ENCODE data around the gene KRT33B.
"Not testable (repeated sequence)": the region's sequence is repeated elsewhere in the genome, so short reads cannot be mapped to it uniquely, and the experiment has no call there.

Gene KRT33B

DNA sequence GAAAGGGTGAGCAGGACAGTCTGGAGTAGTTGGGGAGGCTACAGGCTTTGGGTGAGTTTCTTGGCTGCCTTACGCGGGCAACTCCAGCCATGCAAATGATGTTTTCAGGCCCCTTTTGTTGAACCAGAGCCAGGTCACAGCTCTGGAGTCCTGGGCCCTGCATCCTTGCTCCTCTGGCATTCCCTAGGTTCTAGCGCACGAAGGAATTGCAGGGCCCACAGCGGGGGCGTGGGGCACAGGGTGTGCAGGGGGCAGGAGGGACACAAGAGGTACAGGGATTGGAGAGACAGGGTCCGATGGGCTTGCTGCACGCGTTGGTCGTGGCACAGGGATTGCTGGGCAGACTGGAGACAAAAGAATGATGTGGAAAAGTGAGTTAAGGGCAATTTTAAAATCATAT is 24.2 kb upstream of the KRT33B start:
- DNase-seq (ENCODE audit: low read depth): no peak

DNA sequence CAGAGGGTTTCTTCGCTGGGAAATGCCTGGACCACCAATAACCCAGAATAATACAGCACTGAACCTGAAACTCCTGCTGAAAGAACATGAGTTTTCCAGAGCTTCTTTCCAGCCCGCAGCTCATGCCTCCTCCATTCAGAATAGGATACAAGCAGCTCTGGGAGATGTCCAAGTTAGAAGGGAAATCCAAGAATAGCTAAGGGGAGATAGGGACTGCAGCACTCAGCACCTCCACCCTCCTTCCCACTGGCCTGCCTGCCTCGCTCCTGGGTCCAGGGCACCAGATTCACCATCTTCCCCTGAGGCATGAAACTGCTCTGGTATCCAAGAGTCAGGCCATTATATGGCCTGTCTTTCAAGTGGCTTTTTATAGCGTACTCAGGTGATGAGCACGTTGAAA is 23.7 kb upstream of the KRT33B start:
- no peak for DNase-seq (ENCODE audit: low read depth)

DNA sequence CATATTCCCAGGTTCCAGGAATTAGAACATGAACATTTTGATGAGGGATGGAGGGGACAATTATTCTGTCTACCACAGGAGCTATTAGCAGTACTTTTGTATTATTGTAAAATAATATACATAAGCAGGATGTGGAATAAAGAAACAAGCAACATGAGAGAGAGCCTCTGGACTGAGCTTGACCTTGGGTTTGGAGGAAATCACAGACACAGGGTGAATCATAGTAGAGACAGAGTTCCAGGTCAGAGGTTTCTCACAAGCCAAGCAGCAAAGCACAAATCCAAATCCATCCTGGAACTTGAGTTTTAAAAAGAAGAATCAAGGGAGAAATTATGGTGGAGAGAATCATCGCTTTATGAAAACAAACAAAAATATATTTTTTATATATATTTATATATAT is 22.7 kb upstream of the KRT33B start:
- no peak for DNase-seq (ENCODE audit: low read depth)

DNA sequence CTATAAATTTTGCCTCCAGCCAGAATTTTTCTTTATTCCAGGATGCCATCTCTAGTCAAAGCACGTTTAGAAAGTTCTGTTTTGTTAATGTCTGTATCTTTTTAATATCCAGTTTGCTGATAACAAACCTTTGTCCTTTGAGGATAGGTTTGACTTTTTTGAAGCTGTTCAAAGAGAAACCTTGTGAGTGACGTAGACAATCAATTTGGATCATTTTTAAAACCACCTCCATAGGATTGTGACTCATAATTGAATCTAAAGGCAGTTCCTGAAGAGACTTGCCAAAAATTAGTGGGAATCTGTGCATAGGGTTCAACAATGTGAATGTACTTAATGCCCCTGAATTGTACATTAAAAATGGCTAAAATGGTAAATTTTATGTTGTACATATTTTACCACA is 21.9 kb upstream of the KRT33B start:
- no peak for DNase-seq (ENCODE audit: low read depth)

DNA sequence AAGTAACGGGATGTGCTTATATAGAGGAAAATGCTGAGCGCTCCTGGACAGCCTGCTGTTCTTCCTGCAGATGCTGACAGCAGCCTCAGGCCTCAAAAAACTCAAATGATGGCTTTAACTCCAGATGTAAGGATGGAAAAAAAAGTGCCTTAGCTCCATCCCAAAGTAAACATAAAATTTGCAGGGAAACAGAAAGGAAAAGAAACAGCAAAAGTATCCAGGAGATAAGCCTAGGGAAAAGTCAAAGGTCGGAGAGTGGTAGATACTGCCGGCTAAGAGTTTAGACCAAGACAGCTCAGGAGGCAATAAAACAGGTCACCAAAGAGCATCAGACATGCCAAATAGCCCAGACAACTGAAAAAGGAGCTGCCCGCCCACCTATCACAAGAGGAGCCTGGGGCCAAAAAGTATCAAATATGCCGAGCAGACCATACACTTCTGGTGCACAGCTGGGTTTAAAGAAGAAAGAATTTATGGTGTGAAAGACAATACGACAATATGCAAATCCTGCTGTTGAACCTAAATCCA is 20.9 kb upstream of the KRT33B start:
- DNase-seq (ENCODE audit: low read depth): no peak

DNA sequence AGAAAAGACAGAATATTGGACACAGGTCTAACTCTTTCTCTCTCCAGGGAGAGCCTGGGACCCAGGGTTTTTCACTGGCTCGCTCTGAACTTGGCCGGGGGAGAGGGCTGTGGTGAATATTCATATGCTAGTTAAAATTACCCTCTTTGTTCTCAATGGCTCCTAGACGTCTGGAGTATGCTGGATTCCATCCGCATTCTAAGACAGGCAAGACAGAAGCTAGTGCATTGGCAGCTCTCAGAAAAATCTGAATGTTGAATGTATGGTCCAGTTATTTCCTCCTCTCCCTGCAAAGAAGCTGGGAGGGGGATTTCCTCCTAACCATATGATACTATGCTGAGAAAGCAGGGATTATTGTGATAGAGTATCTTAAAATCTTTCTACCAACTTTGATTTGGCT is 18.1 kb upstream of the KRT33B start:
- no peak for DNase-seq (ENCODE audit: low read depth)

DNA sequence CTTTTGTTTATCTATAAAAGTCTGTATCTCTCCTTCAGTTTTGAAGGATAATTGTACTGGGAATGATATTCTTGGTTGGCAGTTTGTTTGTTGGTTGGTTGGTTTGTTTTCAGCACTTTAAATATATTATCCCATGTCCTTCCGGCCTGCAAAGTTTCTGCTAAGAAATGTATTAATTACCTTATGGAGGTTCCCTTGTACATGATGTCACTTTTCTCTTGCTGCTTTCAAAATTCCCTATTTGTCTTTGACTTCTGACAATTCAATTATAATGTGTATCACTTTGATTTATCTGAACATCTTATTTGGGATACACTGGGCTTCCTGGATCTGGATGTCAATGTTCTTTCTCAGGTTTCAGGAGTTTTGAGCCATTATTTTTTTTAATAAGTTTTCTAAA is 16.6 kb upstream of the KRT33B start:
- DNase-seq (ENCODE audit: low read depth): no peak

DNA sequence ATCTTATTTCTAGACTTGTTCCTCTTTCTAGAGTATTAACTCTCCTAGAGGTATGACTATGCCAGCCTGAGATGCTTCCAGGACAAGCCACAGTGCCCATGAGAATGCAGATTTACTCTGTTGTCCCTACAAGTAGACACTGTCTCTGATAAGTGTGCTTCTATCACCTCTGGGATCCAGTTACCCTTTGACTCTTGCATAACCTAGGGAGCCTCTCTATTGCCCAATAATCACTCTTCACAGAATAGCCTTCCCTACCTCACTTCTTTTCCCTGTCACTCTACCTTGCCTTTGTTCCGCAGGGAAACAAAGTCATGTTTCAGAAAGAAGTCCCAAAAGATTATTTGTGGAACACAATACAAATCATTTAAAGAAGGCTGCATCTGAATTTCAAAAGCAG is 14.1 kb upstream of the KRT33B start:
- no peak for DNase-seq (ENCODE audit: low read depth)

DNA sequence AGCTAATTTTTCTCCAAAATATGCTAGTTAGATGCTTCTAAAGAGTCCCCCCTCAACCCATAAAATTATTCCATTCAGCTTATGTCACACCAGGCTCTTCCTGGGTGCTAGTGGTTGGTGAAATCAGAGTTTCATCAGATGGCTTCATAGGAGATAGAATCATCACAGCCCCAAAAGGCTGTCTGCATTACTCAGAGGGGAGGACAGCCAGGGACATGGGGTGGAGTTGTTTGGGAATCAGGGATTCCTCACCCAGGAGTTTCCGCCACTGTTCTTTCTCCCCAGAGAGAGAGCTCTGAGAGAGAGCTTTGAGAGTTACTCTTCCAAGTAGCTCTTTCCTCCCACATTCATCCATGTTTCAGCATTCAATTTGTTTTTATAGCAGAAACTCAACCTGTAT is 12.8 kb upstream of the KRT33B start:
- no peak for DNase-seq (ENCODE audit: low read depth)

DNA sequence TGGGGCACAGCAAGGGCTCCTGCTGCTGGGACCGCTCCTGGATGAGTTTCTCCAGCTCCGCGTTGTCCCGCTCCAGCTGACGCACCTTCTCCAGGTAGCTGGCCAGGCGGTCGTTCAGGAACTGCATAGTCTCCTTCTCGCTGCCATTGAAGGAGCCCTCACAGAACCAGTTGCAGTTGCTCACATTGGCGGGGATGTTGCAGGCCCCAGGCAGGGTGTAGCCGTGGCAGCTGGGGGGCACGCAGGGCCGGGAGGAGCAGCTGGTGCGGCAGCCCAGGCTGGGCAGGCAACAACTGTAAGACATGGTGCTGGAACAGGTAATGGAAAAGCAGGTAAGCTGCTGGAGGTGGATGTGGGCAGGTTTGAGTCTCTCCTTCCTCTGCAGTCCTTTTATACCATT is 12.3 kb upstream of the KRT33B start, which contains the start of gene KRT34:
TSS of gene KRT34 (minus strand) at position 364 of the 400 bp plus-strand sequence. CDS start at position 304, 60 bp downstream.
- not testable (repeated sequence) for DNase-seq (ENCODE audit: low read depth)

DNA sequence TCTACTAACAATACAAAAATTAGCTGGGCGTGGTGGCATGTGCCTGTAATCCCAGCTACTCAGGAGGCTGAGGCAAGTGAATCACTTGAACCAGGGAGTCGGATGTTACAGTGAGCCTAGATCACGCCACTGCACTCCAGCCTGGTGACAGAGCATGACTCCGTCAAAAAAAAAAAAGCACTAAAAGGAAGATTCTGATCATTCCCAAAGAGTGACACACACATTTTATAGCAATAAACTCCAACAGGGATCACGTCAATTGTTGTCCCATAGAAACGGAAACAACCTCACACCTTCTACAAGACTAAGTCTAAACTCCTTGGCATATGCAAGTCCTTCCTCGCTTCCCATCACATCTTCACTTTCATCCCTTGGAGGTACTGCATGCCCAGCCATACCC is 10.5 kb upstream of the KRT33B start:
- not testable (repeated sequence) for DNase-seq (ENCODE audit: low read depth)

DNA sequence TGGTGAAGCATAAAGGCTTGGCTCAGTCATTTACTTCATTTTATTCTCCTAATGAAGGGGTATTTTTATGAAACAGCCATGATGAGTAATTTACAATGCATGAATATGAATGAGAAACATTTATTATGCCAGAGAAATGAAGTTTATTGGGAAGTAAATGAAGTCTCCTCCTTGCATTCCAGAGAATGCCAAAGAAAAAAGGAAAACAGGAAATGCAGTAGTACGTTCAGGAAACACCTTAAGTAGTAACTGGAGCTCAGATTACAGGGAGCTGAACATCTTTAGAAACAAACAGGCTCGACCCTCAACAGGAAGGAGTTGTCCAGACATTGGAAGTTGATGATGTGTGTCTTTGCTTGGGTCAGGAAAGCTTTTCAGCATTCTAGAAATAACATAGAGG is 7.9 kb upstream of the KRT33B start:
- no peak for DNase-seq (ENCODE audit: low read depth)

DNA sequence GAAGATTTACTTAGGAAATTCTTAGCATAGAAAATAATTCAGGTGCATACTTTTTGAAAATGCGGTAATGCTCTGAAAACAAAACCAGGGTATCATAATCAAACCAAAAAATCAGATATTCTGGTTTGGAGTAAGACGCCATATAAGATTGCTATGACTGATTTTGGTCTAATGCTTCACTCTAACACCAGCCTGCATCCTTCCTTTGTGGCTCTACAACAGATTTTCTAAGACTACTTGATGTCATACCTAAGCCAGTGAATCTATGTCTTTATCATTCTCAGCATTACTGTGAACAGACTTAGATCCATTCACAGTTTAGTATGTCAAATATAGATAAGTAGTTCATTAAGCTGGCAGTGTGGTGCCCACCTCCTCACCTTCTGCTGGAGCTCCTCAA is 590 bp downstream of the KRT33B start:
- no peak for DNase-seq (ENCODE audit: low read depth)

DNA sequence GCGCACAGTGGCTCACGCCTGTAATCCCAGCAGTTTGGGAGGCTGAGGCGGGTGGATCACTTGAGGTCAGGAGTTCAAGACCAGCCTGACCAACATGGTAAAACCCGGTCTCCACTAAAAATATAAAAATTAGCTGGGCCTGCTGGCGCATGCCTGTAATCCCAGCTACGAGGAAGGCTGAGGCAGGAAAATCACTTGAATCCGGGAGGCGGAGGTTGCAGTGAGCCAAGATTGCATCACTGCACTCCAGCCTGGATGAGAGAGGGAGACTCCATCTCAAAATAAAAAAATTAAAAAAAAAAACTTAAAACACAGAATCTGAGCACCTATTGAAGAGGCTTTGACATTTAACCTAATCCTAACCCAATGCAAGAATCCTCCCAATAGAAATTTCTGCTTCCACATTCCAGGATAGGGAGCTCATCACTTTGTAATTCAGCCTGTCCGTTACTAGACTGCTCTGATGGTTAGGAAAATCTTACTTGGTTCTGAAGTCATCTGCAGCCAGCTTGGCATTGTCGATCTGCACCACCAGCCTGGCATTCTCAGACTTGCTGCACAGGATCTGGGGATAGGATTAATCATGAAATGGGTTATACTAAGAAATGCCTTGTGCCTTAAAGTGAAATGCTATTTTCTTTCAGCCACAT is 2.1 kb downstream of the KRT33B start:
- DNase-seq (ENCODE audit: low read depth): no peak

DNA sequence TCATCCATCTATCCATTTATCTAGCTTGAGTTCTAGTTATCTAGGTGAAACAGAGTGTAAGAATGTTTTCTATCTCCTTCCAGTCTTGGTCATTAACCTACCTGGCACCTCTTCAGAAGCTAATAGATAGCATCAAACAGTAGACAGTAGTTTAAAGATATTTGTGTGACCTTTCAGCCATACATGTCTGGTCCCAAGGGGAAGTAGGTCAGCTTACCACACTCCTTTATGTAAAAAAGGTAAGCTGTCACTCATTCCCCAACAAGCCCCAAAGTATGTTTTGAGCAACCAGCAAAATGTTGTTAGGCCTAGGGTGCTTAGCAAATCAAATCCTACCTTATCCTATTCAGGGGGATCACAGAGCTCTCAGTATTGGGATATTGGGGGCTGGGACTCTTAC is 3.5 kb downstream of the KRT33B start:
- no peak for DNase-seq (ENCODE audit: low read depth)

DNA sequence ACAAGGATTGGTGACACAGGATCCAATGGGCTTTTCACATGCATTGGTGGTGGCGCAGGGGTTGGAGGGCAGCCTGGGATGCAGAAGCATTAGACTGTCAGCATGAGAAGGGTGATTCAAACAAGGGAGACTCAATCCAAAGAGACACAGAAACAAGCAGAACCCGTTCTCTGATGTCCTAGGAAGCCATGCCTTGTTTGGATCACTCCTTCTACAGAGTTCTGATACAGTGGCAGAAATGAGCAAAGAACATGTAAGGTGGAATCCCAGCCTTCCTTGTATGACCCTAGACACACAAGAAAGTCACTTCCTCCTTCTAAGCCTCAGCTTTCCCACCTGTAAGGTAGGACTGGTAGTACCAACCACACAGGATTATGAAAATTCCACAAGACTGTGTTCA is 5.7 kb downstream of the KRT33B start:
- no peak for DNase-seq (ENCODE audit: low read depth)

DNA sequence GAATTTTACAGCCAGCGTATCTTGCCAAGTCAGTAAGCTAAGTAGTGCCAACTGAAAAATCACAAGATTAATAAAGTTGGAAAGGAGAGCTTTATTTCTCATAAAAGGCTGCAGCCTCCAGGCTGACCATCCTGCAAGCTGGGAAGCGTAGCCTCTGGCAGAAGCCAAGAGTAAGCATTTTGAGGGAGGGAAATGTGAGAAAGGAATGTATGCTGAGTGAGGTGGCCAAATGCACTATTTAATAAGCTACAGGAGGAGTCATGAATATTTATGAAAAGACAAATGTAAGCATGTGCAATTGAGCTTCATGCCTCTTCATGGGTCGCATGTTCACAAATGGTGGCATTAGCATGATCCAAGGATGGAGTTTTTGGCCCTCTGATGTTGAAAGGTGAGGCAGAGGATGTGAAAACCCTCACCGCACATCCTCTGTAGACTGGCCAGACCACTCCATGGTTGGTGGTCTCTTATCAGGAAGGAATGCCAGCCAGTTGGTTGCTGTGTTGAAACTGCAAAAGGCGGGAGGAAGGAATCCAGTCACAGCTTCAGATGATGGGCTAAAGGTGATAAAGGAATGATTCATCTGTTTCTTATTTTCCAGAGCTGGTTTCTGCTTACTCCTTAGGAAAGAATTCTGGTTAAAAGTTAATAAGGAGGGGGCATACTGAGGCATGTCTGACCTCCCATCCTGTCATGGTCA is 9.2 kb downstream of the KRT33B start:
- DNase-seq (ENCODE audit: low read depth): no peak

DNA sequence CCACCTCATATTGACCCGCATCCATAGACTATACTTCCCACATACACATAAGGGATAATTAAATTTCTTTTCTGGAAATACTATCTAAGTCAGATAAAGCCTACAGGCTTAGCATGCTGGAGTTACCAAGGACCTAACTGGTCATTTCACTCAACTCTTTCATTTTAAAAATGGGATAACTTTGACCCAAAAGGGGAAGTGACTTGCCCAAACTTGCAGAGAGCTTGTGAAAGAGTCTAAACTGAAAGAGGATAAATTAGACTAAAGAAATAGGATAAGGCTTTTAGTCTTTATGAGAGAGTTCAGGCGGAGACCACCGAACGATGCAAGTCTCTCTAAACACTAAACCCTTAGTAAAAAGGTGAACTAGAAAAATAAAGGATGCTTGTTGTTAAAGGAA is 15.1 kb downstream of the KRT33B start:
- DNase-seq (ENCODE audit: low read depth): no peak

DNA sequence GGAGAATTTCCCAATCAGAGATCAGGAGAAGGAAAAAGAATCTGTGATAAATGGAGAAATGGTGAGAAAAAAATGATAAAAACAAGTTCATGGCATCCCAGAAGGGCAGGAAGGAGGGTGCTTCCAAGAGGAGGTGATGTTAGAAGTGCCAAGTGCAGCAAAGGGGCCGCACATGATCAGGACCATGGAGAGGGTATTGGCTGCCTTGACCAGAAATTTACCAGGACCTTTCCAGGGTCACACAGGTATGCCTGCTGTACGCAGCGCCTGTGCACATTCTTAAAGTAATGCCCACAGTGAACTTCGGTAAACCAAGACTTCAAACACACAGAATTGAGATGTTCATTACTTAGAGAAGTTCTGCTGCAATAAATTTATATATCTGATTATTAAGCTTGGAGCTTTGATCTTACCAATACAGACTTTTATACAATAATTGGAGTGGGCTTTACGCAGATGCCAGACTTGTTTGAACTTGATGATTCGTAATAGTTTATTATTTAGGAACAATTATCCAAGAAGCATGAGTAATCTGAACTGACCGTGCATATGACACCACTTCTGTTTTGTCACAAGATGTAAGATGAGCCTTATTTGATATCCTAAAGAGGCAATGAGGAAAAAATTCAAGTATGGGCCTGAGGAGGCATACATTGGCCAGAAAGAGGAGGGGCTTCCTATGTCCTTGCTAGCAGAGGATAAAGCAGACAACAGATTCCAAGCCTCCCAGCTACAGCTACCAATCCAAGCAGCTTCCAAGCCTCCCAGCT is 16.8 kb downstream of the KRT33B start:
- DNase-seq (ENCODE audit: low read depth): no peak

DNA sequence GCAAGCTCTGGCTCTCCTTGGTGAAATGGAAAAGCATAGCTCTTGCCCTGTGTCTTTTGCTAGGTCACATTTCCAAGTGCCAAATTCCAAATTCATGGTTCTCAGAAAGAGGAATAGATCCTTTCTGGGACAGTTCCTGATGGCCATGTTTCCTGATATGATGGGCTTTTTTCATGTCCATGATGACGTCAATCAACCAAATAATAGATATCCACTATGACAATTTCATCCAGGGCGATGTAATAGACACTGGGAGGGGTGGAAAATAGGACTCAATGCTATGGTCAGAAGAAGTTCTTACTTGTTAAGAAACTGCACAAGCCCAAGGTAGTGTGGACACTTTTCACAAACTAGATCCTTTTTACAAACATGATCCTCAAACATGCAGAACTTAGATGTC is 18.4 kb downstream of the KRT33B start:
- DNase-seq (ENCODE audit: low read depth): no peak

DNA sequence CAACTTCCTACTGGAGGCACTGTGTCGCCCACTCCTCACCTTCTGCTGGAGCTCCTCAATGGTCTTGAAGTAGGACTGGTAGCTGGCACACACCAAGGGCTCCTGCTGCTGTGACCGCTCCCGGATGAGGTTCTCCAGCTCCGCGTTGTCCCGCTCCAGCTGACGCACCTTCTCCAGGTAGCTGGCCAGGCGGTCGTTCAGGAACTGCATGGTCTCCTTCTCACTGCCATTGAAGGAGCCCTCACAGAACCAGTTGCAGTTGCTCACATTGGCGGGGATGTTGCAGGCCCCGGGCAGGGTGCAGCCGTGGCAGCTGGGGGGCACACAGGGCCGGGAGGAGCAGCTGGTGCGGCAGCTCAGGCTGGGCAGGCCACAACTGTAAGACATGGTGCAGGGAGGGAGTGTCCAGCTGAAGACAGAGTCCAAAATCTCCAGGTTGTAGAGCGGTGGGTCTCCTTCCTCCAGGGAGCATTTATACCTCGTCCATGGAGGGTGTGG is 19.2 kb downstream of the KRT33B start, which contains the start of gene KRT33A:
TSS of gene KRT33A (minus strand) at position 448 of the 498 bp plus-strand sequence. CDS start at position 387, 61 bp downstream.
- not testable (repeated sequence) for DNase-seq (ENCODE audit: low read depth)

Measured in CMK (cell line).